GM12864 (cell line): ENCODE measurements around the gene KRTAP5-2.

ENCODE experiments used
- DNase-seq: peaks from one replicate; pipeline ENCODE4 v3.0.0-alpha.2; 2011; ENCODE audit warnings: low read depth
- H3K4me3 ChIP-seq: 2 replicates; pipeline ENCODE4 v1.5.1; 2011; ENCODE audit warnings: mild to moderate bottlenecking, low read depth, low read length, control low read depth
- TF ChIP-seq, protein P1 (sequence below): IDR thresholded peaks from 2 replicates; pipeline ENCODE4 v1.5.1; 2011; ENCODE audit warnings: low read depth, mild to moderate bottlenecking, moderate library complexity, low read length, control low read depth, inconsistent platforms; ENCODE audit errors: missing control alignments

Gene KRTAP5-2

DNA sequence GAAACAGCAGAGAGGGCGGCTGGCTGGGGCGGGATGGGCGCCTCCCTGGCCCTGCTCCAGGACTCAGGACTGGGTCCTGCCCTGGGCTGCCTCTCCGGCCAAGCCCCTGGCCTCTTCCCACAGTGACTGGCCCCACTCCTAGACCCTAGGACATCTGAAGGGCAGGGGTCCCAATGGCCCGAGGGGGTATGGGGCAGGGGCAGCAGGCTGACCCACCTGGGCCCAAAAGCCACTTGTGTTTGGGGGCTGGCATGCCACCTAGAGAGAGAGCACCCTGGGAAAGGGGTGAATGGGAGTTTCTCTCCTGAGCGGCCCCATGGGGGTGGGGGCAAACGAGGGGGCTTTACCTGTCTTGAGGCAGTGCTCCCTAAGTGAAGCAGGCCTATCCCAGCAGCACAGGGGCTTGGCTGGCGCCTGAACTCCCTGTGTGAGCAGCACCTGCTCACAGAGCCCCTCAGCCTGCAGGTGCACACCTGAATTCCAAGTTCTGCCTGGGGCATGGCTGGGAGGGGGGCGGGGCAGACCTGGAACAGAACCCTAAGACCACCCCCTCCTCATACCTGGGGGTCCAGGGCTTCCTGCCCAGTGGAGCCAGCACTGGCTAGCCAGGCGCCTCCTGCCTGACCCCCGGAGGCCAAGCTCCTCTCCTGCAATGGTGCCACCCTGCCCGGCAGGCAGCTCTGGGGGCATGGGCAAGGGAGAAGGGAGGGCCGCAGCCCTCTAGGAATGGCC lies 42.9 kb downstream of the KRTAP5-2 start:
- no peak for DNase-seq
- TF ChIP-seq, protein P1, sequence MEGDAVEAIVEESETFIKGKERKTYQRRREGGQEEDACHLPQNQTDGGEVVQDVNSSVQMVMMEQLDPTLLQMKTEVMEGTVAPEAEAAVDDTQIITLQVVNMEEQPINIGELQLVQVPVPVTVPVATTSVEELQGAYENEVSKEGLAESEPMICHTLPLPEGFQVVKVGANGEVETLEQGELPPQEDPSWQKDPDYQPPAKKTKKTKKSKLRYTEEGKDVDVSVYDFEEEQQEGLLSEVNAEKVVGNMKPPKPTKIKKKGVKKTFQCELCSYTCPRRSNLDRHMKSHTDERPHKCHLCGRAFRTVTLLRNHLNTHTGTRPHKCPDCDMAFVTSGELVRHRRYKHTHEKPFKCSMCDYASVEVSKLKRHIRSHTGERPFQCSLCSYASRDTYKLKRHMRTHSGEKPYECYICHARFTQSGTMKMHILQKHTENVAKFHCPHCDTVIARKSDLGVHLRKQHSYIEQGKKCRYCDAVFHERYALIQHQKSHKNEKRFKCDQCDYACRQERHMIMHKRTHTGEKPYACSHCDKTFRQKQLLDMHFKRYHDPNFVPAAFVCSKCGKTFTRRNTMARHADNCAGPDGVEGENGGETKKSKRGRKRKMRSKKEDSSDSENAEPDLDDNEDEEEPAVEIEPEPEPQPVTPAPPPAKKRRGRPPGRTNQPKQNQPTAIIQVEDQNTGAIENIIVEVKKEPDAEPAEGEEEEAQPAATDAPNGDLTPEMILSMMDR = no peak
- no peak overlapping the region for H3K4me3 ChIP-seq

- TF ChIP-seq, protein P1 = no peak
- DNase-seq = no peak
- no peak overlapping the region for H3K4me3 ChIP-seq
Observed at GRCh38 chr11:1553808-1554594, 44.1 kb downstream of the KRTAP5-2 start.

DNA sequence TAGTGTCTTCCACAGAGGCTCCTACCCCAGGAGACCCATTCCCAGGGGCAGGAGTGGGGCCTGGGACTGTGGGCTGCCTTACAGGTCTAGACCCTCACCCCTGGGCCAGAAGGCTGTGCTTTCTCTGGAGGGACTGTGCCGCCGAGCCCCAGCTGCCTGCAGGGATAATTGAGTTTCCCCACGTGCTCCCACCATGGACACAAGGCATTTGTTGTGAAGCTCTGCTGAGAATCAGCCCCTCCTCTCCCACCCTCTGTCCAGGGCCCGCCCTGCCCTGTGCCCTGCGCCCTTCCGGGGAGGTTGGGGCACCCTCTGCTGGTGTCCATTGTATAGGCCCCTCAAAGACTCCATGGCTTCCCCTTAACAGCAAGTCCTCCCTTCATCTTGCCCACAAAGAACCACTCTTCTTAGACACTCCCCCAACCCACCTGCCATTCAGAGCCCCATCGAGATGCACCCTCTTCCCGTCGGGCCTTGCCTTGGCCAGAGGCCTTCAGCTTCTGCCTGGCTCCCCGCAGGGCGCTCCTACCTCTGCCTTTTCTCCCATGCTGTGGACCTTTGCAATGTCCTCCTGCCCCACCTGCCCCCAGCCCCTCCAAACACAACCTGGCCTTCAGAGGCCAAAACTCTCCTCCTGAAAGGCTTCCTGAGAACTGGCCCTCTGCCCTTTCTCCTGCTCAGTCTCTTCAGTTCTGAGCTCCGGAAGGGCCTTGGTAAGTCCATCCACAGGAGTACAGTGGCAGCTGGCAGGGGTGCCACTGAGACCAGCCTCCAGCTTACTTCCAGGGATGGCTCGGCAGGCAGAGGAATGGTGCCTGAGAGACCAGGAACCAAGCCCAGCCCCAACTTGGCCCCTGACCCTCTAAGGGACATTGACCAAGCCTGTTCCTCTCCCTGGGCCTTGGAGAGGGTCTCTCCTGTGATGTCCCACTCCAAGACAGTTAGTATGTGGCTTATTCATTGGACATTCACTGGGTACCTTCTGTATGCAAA lies 48.5 kb downstream of the KRTAP5-2 start:
- TF ChIP-seq, protein P1 = no peak
- no peak for DNase-seq
- no peak overlapping the region for H3K4me3 ChIP-seq

GRCh38 chr11:1548221-1549070 lies 49.6 kb downstream of the KRTAP5-2 start:
- no peak overlapping the region for H3K4me3 ChIP-seq
- TF ChIP-seq, protein P1 = no peak
- DNase-seq = no peak

- no peak for DNase-seq
- TF ChIP-seq, protein P1 = no peak
- H3K4me3 ChIP-seq = no peak overlapping the region
Observed at GRCh38 chr11:1547467-1548098, 50.5 kb downstream of the KRTAP5-2 start.
